HG03045 (cell line): ENCODE measurements around the gene MTNR1A.
"Not testable (repeated sequence)": the region's sequence is repeated elsewhere in the genome, so short reads cannot be mapped to it uniquely, and the experiment has no call there.

Experiments used
- ATAC-seq: cut with Tn5 transposase; IDR thresholded peaks from one replicate; pipeline ENCODE4 v1.9.1; 2021; ENCODE audit warnings: mild to moderate bottlenecking, moderate library complexity; ENCODE audit not compliant: unreplicated experiment

Gene MTNR1A

DNA sequence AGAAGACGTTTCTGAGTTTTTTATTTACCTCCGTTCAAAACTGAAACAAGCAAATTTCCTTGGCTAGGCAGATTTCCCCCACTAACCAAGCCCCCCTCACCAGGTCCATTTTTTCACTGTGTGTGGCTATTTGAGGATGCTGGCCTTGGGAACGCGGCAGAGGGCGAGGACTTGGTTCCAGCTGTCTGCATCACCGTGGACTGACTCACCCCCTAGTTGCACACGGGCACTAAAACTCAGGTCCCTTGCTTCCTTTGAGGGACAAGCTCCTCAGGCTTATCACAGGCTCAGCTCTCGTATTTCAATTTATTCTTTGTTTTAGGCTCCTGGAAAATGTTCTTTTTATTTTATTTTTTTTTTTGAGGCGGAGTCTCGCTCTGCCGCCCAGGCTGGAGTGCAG lies 8.4 kb upstream of the MTNR1A start:
- ATAC-seq = no peak

DNA sequence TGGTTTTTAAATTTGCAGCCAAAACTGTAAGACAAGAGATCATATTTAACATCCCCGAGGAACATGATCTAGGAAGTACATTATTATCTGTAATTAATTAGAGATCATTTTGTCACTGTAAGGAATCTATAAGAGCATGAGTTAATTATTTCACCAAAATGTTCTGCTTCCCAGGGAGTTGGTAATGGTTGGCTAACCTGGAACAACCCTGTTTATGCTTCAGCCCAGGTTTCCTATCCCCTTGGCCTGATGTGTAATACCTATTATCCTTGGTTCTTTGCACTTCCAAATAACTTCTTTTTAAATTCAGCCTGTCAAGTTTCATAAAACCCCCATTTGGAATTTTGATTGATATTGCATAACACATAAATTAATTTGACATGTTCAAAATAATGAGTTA lies 6.4 kb upstream of the MTNR1A start:
- ATAC-seq = no peak

GRCh38 chr4:186560647-186561046 lies 5.3 kb upstream of the MTNR1A start:
- ATAC-seq = no peak

- no peak for ATAC-seq
These were observed 2.1 kb upstream of the MTNR1A start for GRCh38 chr4:186557486-186557885.

DNA sequence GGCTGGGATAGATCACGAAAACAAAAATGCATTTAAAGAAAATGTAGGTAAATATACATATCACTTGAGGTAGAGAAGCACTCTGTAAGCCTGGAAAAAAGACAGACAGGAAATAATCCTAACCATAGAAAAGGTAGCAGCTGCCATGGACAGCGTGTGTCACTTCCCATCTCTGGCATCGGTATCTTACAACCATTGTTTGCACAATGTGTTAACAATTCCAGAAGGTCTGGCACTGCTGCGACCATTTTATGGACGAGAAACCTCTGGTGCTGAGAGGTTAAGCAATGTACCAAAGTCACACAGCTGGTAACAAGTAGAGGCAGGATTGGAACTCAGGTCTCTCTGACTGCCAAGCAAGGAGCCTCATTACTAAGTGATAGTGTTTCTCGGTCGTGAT lies 1.7 kb upstream of the MTNR1A start:
- no peak for ATAC-seq

- ATAC-seq = no peak
These were observed 841 bp downstream of the MTNR1A start for GRCh38 chr4:186554539-186554913.

DNA sequence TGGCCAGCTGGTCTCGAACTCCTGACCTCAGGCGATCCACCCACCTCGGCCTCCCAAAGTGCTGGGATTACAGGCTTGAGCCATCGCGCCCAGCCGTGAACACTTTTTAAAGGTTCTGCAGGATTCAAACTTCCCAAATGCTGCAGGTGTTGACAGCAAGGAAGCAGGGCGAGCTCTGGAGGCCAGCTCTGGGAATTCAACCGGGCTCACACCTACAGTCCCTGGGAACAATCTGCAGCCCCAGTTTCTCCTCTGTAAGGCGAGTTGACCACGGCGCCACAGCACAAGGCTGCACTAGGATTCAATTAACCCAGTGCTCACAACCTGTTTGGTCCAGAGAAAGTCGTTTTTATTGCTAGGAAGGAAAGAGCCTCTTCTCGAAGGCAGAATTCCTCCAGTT lies 1.6 kb downstream of the MTNR1A start:
- no peak for ATAC-seq

- no peak for ATAC-seq
These were observed 3.5 kb downstream of the MTNR1A start for GRCh38 chr4:186551849-186552248.

DNA sequence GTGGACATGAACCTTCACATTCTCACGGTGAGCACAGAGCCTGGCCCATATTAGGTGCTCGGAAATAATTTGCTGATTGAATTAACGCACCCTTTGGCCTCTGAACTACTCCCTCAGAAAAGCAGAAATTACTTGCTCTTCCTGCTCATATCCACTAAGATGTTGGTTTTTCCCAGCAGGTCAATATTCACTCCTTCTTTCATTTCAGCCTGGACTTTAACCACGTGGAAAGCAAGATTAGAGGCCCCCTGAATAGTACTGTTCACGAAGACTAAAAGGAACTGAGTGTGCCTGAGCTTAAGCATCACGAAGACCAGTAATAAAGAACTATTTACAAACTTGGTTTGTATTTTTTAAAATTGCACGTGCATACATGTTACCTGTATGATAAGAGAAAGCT lies 9.9 kb downstream of the MTNR1A start:
- ATAC-seq = no peak

GRCh38 chr4:186543206-186543605 lies 12.2 kb downstream of the MTNR1A start:
- no peak for ATAC-seq

DNA sequence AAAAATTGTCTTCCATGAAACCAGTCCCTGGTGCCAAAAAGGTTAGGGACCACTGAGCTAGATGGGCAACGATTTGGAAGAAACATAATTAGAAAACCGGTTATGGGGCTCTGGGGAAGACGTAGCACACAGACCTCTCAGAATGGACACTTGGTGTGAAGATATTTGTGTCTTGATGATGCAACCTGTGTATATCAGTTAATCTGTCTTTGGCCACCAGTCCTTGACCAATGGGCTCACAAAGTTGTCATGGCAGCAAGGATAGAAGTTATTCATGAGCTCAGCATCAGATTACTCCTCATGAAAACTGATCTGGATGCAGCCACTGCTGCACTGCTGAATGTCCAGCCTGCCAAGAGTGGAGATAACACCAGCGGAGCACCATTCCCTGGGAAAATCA lies 13.6 kb downstream of the MTNR1A start:
- ATAC-seq = no peak

DNA sequence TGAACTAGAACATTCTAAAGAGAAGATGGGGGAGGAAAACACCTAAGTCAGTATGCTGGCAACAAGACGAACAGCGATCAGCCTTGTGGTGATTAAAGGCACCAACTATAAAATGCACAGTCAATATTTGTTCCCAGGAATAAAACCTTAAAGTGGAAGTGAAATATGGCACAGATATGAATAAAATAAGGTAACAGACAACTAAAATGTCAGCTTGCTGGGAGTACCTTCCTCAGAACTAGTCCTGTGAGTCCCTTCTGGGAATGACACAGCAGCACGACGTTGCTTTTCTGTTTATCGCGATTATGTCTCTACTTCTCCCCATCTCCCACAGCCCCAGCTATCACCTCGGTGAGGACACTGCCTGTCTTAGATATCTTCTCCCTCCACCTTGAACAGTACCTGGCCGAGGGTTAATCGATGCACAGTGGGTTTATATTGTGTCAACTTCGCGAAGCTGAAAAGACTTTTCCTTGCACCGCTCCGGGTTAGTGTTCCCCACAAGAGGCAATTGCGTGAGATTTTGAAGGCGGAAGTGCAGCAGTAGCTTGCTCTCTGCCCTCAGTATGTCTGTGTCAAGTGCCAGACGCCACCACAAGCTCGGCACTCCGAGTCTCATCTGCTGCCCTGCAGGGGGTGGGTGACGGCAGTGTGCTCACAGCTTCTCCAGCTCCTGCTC lies 17.4 kb downstream of the MTNR1A start:
- ATAC-seq = no peak

DNA sequence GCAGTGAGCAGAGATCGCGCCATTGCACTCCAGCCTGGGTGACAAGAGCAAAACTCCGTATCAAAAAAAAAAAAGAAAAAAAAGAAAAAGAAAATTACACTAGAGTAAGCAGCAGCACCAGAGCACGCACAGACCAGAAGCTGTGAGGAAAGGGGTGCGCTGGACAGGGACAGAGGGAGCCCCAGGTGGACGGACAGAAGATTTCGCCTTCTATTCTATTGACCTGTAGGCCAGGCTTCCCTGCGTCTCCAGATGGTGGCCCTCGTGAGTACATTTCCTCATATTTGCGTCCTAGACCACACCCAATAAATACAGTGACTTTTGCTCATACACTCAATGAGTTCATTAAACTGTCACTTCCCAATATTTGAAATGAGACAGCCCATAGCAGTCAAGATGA lies 19.1 kb downstream of the MTNR1A start:
- ATAC-seq = no peak

DNA sequence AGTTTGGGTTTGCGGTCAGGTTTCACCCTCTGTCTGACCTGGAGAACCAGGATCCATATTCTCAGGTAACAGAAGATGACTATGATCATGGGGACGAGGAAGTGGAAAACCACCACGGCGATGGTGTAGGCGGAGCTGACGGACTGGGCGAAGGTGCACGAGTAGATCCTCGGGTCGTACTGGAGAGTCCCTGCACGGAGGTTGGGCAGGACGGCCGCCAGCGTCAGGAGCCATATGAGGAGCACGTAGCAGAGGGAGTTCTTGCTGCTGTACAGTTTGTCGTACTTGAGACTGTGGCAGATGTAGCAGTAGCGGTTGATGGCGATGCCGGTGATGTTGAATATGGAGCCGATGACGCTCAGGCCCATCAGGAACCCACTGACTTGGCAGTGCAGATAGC lies 21.3 kb downstream of the MTNR1A start:
- ATAC-seq = no peak

GRCh38 chr4:186523927-186524326 lies 31.4 kb downstream of the MTNR1A start:
- ATAC-seq = not testable (repeated sequence)

- ATAC-seq = no peak
These were observed 39.1 kb downstream of the MTNR1A start for GRCh38 chr4:186516287-186516686.

DNA sequence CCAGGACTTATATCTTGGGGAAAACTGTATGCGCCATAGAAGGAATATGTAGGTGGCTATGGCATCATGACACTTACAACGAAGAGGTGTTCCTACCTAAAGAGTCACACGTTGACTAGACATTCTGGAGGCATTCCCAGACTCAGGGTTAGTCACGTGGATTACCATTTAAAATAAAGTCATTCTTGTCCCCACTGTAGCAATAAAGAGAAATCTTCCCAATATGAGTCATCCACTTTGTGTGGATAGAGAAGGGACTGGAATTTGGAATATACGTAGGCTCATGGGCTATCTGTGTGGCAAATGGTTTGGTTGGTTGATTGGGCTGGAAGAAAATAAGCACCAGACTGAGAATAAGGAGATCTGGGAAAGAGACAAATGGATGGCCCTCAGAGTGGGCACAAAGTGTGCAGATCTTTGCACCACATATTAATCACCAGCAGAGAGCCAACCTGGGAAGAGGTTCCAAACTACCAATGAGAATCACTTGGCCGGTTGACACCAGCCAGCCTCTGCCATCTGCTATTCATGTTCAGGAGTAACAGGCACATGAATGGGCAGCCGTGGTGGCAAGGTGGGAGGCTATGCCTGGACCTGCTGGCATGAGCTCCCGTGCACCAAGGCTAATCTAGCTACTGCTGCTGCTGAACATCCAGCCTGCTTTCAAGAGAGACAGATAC lies 41.0 kb downstream of the MTNR1A start:
- ATAC-seq = no peak

- ATAC-seq = not testable (repeated sequence)
These were observed 50.6 kb downstream of the MTNR1A start for GRCh38 chr4:186504771-186505170.

GRCh38 chr4:186502231-186502630 lies 53.1 kb downstream of the MTNR1A start:
- ATAC-seq = no peak

- ATAC-seq = no peak
These were observed 53.8 kb downstream of the MTNR1A start for GRCh38 chr4:186501554-186501953.

- no peak for ATAC-seq
These were observed 54.6 kb downstream of the MTNR1A start for GRCh38 chr4:186500721-186501304.

GRCh38 chr4:186499467-186499866 lies 55.9 kb downstream of the MTNR1A start:
- ATAC-seq = no peak
